HL-60 (cell line): Measurements from ENCODE around the gene CALHM6.

Source experiments
- DNase-seq, 2 experiments: peaks; one replicate each; pipeline ENCODE4 v3.0.0-alpha.2; 2010 to 2020; ENCODE audit warnings: low read depth in 1 of 2, low spot score in 1 of 2
- H3K27ac ChIP-seq: fragments of 250-450 bp; sonication (Bioruptor Pico); replicated peaks from 2 replicates; pipeline ENCODE4 v1.5.1; 2020; ENCODE audit warnings: mild to moderate bottlenecking, moderate library complexity
- H3K27me3 ChIP-seq: fragments of 250-450 bp; sonication (Bioruptor Pico); 2 replicates; pipeline ENCODE4 v1.5.1; 2021; ENCODE audit warnings: mild to moderate bottlenecking, moderate library complexity; ENCODE audit not compliant: insufficient read depth, poor library complexity, severe bottlenecking
- H3K4me3 ChIP-seq: replicated peaks from 2 replicates; pipeline ENCODE4 v1.5.1; 2011; ENCODE audit warnings: mild to moderate bottlenecking, control low read depth, low read length; ENCODE audit not compliant: insufficient read depth
- GABPA ChIP-seq: IDR thresholded peaks from 2 replicates; pipeline ENCODE4 v1.6.1; 2012; ENCODE audit warnings: low read depth
- POLR2AphosphoS5 ChIP-seq: IDR thresholded peaks from 2 replicates; pipeline ENCODE4 v1.6.1; 2012; ENCODE audit warnings: low read depth
- REST ChIP-seq: IDR thresholded peaks from 2 replicates; pipeline ENCODE4 v1.6.1; 2012; ENCODE audit warnings: low read depth; ENCODE audit not compliant: insufficient replicate concordance
- SPI1 ChIP-seq: IDR thresholded peaks from 2 replicates; pipeline ENCODE4 v1.6.1; 2012; ENCODE audit warnings: low read depth, mild to moderate bottlenecking, borderline replicate concordance
- TF ChIP-seq, protein P1 (sequence below): IDR thresholded peaks from one replicate; pipeline ENCODE4 v1.5.1; 2011; ENCODE audit warnings: low read length, control low read depth, inconsistent platforms; ENCODE audit not compliant: insufficient read depth

CALHM6 gene

GRCh38 chr6:116508527-116508926 lies 47.4 kb downstream of the CALHM6 start:
- H3K4me3 ChIP-seq, result no peak overlapping the region
- H3K27me3 ChIP-seq, result no peaks in the 10 kb centered on the region
- DNase-seq, result no peak
- H3K27ac ChIP-seq, result no peak overlapping the region
- TF ChIP-seq POLR2AphosphoS5 (no peak), GABPA (no peak), SPI1 (peak; percentile 59; the same call in 1 of the 2 replicates)

GRCh38 chr6:116511424-116512110 lies 50.4 kb downstream of the CALHM6 start, which contains the start of gene CALHM5:
CALHM5 (plus strand) TSS chr6:116511639; CDS start chr6:116511697, 58 bp downstream.
- H3K27ac ChIP-seq, result no peak within 1 kb of the TSS
- DNase-seq, result peak in 1 of 2 experiments; percentile 3
- no peak within 1 kb of the TSS for H3K4me3 ChIP-seq
- TF ChIP-seq GABPA (no peak), POLR2AphosphoS5 (no peak), REST (no peak), SPI1 (no peak)
- TF ChIP-seq, protein P1, sequence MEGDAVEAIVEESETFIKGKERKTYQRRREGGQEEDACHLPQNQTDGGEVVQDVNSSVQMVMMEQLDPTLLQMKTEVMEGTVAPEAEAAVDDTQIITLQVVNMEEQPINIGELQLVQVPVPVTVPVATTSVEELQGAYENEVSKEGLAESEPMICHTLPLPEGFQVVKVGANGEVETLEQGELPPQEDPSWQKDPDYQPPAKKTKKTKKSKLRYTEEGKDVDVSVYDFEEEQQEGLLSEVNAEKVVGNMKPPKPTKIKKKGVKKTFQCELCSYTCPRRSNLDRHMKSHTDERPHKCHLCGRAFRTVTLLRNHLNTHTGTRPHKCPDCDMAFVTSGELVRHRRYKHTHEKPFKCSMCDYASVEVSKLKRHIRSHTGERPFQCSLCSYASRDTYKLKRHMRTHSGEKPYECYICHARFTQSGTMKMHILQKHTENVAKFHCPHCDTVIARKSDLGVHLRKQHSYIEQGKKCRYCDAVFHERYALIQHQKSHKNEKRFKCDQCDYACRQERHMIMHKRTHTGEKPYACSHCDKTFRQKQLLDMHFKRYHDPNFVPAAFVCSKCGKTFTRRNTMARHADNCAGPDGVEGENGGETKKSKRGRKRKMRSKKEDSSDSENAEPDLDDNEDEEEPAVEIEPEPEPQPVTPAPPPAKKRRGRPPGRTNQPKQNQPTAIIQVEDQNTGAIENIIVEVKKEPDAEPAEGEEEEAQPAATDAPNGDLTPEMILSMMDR, result no peak
- H3K27me3 ChIP-seq, result no peaks in the 10 kb centered on the region

DNA sequence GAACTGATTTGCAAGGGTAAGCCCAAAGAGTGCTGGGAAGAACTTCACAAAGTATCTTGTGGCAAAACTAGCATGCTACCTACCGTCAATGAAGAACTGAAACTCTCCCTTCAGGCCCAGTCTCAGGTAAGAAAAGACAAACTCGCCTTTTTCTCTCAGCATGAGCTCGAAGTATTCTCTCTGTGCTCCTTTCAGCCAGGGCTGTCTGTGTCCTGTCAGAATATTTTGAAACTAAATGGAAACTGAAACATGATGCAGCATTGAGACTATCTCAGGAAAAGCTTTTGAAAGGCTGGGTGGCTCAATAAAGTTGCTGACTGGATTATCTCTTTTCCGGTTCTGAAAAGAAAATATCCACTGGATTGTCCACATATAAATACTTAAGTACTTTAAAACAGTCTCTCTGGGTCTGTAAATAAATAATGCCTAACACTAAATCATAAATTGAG lies 51.0 kb downstream of the CALHM6 start:
- no peak overlapping the region for H3K27ac ChIP-seq

More for the DNA sequence above, 51.0 kb downstream of the CALHM6 start:
- TF ChIP-seq, protein P1, result no peak
- TF ChIP-seq SPI1 (no peak), GABPA (no peak), POLR2AphosphoS5 (no peak), REST (no peak)
- no peak overlapping the region for H3K4me3 ChIP-seq
- DNase-seq, result no peak
- no peaks in the 10 kb centered on the region for H3K27me3 ChIP-seq
